Erythroblast (primary cell): ENCODE results near the gene SEPHS1.
"Not testable (repeated sequence)": the region's sequence is repeated elsewhere in the genome, so short reads cannot be mapped to it uniquely, and the experiment has no call there.

Experiments
- DNase-seq, 2 experiments: peaks; one replicate each; lab custom pipeline; 2025; lab: John Stamatoyannopoulos, UW
- GATA1 ChIP-seq: IDR thresholded peaks from 2 replicates; pipeline ENCODE4 v1.6.1; 2011; ENCODE audit warnings: low read depth, mild to moderate bottlenecking, control low read depth, low read length, moderate library complexity
- POLR2A ChIP-seq: IDR thresholded peaks from 2 replicates; pipeline ENCODE4 v1.6.1; 2011; ENCODE audit warnings: mild to moderate bottlenecking, low read length

The SEPHS1 gene, protein sequence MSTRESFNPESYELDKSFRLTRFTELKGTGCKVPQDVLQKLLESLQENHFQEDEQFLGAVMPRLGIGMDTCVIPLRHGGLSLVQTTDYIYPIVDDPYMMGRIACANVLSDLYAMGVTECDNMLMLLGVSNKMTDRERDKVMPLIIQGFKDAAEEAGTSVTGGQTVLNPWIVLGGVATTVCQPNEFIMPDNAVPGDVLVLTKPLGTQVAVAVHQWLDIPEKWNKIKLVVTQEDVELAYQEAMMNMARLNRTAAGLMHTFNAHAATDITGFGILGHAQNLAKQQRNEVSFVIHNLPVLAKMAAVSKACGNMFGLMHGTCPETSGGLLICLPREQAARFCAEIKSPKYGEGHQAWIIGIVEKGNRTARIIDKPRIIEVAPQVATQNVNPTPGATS

DNA sequence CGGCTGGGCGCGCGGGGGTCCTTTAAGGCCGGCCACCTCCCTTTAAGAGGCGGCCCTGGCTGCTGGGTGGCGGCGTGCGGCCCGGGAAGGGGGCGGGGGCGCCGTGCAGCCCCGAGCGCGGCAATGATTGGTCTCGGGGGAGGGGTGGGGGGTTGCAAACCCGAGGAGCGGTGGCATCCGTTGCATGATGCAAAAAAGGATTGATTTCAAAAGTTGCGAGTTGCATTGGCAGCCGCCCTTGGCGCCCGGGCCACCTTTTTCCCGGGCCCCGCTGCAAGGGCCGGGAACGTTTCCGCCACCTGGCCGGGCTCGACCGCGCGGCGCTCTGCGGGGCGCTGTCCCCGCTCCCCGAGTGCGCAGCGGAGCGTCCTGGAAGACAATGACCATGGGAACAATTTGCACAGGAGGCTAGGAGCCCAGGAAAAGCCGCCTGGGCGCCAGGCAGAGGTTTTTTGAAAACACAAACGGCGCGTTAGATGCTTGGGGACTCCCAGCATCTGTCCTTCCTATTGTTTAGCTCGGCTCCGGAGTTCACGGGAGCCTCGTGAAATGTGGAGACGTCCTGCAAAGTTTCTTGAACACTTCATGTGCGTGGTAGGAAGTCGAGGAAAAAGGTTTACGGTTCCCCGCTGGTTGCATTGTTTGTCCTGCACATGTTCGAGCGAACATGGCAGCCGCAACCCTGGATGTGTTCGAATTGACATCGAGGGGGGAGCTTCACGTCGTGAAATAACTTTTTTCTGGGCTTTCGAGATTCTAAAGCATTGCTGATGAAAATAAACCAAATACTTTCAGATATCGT lies at the start of gene SEPHS1:
SEPHS1 (minus strand) TSS at position 78 of the 802 bp plus-strand sequence. CDS start 3,343 bp downstream, outside the sequence.
- TF ChIP-seq POLR2A, result no peak
- DNase-seq, result peak; percentile 86 to 89

DNA sequence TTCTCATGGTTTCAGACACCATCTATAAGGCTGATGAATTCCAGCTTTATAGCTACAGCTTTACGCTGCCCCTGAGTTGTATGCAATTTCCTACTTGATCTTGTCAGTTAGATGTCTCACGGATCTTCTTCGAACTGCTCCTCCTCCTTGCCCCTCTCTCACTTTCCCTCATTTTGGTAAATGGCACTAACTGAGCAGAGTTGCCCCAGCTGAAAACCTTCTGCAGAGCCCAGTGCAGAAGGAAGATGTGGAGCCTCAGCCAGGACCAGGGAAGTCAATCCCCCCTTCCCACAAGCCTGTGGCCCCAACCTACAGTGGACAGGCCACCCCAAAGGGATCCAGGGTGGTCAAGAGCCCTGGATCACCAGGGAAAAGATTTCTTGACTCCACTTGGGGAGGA lies 49.0 kb upstream of the SEPHS1 start:
- no peak for DNase-seq
- no peak for TF ChIP-seq POLR2A
- no peak for TF ChIP-seq GATA1

DNA sequence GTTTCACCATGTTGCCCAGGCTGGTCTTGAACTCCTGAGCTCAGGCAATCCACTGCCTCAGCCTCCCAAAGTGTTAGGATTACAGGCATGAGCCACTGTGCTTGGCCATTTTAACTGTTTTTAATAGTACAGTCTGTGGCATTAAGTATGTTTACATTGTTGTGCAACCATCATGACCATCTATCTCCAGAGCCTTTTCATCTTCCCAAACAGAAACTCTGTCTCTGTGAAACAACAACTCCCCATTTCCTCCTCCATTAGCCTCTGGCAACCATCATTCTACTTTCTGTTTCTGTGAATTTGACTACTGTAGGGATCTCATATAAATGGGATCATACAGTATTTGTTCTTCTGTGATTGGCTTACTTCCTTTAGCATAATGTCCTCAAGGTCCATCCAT lies 48.3 kb upstream of the SEPHS1 start:
- no peak for DNase-seq
- no peak for TF ChIP-seq GATA1
- TF ChIP-seq POLR2A, result no peak

DNA sequence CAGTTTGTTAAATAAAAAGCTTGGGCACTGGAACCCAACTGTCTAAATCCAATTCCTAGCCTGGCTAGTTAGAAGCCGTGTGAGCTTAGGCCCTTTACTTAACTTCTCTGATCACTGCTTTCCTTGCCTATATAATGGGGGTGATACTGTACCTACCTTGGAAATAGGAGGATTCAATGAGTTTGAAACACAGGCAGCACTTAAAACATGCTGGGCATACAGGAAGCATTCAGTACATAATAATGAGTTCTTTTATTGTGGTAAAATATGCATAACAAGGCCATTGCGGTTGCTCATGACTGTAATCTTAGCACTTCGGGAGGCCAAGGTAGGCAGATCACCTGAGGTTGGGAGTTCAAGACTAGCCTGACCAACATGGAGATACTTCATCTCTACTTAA lies 47.4 kb upstream of the SEPHS1 start:
- TF ChIP-seq GATA1 (no peak), POLR2A (no peak)
- DNase-seq, result no peak

DNA sequence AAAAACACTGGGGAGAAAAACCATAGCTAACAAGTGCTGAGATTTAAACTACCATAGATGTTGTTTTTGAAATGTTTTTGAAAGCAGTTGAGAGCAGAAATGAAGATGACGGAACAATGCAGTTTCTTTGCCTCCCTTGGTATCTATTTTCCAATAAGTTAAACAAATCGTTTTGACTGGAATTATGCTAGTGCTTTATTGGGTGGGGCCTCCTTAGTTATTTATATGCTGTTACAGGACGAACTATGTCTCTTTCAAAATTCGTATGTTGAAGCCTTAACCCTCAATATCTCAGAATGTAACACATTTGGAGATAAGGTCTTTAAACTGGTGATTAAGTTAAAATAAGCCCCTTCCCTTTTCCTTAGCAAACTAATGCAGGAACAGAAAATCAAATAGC lies 45.5 kb upstream of the SEPHS1 start:
- TF ChIP-seq GATA1, result no peak
- no peak for TF ChIP-seq POLR2A
- no peak for DNase-seq

DNA sequence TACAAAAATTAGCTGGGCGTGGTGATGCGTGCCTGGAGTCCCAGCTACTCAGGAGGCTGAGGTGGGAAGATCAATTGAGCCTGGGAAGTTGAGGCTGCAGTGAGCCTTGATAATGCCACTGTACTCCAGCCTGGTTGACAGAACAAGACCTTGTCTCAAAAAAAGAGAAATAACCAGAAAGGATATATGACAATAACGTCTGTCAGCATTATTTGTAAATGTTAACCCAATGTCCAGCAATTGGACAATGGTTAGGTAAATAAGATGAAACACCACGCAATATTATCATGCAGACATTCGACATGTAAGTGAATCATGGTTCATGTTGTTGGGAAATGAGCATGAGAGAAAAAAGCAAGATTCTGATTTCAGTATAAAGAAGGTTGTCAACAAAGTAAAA lies 44.6 kb upstream of the SEPHS1 start:
- DNase-seq, result no peak
- TF ChIP-seq POLR2A, result no peak
- TF ChIP-seq GATA1, result no peak

DNA sequence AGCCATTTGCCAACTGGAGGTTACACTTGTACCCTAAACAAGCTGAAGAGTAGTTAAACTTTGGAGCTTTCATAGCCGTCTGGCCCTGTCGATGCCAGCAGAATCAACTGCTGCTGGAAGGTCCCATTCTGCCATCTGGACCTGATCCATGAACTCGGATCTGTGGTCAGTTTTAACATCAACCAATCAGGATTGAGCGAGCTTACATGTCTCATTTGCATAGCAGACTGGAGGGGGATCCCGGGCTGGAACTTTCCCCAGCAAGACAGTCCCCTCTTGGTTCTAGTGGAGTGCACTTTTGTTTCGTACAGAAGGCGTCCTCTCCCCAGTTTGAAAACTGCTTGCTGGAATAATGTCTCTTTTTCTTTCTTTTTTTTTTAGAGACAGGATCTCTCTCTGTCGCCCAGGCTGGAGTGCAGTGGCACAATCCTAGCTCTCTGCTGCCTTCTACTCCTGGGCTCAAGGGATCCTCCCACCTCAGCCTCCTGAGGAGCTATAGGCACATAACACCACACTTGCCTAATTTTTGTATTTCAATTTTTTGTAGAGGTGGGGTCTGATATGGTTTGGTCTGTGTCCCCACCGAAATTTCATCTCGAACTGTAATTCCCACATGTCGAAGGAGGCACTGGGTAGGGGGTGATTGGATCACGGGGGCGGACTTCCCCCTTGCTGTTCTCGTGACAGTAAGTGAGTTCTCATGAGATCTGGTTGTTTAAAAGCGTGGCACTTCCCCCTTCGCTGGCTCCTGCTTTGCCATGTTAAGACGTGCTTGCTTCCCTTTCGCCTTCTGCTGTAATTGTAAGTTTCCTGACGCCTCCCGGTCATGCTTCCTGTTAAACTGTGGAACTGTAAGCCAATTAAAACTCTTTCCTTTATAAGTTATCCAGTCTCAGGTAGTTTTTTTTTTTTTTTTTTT lies 42.8 kb upstream of the SEPHS1 start:
- DNase-seq, result no peak
- TF ChIP-seq GATA1 (no peak), POLR2A (no peak)

DNA sequence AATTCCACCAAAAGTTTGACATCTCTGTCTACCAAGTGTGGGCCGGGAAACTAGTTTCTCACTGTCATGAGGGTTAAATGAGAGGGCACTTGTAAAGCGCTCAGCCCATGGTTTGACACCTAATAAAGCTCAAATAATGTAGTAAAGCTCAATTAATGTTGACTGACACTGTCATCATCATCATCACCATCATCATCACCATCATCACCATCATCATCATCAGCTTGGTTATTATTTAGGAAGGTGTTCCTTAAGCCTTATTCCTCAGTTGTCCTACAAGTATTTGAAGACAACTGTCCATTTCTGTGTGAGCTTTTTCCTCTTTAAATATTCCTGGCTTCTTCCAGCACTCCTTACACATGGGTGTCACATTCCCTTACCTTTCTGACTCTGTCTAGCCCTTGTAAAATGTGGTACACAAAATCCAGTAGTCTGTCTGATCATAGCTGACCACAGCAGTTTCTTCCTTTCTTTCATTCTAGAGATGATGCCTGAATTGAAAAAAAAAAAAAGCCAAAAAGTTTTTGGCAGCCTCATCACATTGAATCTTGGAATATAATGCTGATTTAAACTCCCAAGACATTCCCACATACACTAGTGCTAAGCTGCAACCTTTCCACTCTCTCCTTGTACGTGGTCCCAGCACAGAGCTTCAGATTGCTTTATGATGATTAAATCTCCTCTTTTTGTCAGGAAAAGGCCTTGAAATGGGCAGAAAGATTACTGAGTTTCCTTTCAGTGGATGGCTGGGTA lies 40.6 kb upstream of the SEPHS1 start:
- no peak for TF ChIP-seq GATA1
- TF ChIP-seq POLR2A, result no peak
- DNase-seq, result no peak

DNA sequence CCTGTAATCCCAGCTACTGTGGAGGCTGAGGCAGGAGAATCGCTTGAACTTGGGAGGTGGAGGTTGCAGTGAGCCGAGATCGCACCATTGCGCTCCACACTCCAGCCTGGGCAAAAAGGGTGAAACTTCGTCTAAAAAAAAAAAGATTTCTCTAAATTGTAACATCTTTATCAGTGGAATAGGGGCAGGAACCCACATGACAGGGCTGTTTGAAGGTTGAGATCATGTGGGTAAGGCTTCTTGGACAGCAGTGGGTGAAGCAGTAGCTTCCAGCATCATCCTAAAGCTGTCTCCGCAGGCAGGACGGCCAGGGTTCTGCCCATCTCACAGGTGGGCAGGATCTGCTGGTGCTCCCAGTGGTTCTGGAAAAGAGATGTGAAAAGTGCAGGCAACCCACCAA lies 37.9 kb upstream of the SEPHS1 start:
- DNase-seq, result no peak
- TF ChIP-seq POLR2A, result no peak
- no peak for TF ChIP-seq GATA1

DNA sequence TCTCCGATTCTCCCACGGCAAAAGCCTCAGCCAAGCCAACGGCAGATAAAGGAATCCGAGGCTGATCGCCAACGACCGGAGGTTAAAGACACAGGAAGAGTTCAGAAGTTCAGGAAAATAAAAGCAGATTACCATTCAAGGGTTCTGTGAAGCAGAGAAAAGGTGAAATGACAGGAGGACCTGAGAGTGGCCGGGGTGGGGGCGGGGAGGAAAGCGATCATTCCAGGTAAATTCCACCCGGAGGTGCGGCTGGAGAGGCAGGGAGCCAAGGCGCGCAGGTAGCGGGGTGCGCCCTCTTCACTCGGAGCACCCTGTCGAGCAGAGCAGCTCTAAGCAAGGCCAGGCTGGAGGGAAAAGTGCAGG lies 35.3 kb upstream of the SEPHS1 start:
- DNase-seq, result no peak
- TF ChIP-seq POLR2A, result no peak
- TF ChIP-seq GATA1, result no peak

DNA sequence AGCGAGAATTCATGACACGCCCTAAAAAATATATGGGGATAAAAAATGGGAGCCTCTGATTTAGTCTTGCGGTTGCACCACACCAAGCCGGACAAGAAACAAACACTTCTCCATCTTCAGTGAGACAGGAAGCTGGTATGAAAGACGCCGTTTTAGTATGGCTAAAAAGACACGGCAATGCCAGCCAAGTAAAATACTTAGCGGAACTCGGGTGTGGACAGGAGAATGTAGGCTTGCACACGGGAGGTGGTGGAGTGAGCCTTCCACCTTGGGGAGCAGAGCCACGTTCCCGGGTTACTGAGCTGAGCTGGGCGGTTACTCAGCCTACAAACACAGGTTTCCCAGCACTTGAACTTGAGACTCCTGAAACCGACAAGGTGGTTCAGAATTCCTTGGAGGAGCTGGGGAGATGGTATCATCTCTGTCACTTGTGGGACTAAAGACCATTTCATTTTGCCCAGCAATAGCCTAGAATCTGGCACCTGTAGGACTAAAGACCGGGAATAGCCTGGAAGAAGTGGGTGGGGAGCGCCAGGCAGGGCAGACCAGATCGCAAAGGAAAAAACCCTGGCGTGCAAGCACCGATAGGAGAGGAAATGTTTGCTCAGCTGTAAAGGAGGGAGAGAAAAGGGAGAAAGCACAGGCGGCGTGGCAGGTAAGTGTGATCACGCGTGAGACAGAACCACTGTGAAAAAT lies 34.8 kb upstream of the SEPHS1 start:
- DNase-seq, result no peak
- TF ChIP-seq GATA1 (no peak), POLR2A (no peak)

DNA sequence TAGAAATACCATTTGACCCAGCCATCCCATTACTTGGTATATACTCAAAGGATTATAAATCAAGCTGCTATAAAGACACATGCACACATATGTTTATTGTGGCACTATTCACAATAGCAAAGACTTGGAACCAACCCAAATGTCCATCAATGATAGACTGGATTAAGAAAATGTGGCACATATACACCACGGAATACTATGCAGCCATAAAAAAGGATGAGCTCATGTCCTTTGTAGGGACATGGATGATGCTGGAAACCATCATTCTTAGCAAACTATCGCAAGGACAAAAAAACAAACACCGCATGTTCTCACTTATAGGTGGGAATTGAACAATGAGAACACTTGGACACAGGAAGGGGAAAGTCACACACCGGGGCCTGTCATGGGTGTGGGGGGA lies 31.0 kb upstream of the SEPHS1 start:
- DNase-seq, result not testable (repeated sequence)
